Pancreas (tissue), 10 donors: ENCODE measurements around the gene GGPS1. TPM values are rescaled to one million over a fixed set of nuclear protein-coding genes. Genes with fewer than 3 reads are reported as not detected.

Experiments
- ATAC-seq, 4 donors: fragments of 200-7000 bp; cut with Tn5 transposase; one replicate each; pipeline versions ENCODE4 v1.8.0 to v1.9.1; 2020; ENCODE audit warnings: mild to moderate bottlenecking in 4 of 4, moderate library complexity in 4 of 4
- DNase-seq, 6 donors: peaks; one replicate each; pipeline ENCODE4 v3.0.0-alpha.2; 2020
- FAIRE-seq: peaks from 2 replicates; lab custom pipeline; 2012; peaks lifted over from hg19 to GRCh38; lab: Jason Lieb, UNC
- H3K27ac ChIP-seq, 4 donors: fragments of 200-600 bp; sonication (generic); 1 replicate in 3 of 4; 2 replicates in 1 of 4; pipeline versions ENCODE4 v1.5.0 to v1.8.0; 2020
- H3K27me3 ChIP-seq, 4 donors: fragments of 200-600 bp; one replicate each; pipeline ENCODE4 v1.8.0; 2021
- H3K36me3 ChIP-seq, 3 donors: fragments of 200-600 bp; sonication (generic) in 1 of 3; one replicate each; pipeline versions ENCODE4 v1.5.0 to v1.8.0; 2020 to 2021
- H3K4me1 ChIP-seq, 3 donors: fragments of 200-600 bp; one replicate each; pipeline ENCODE4 v1.8.0; 2021
- H3K4me3 ChIP-seq, 4 donors: fragments of 200-600 bp; sonication (generic) in 2 of 4; one replicate each; pipeline versions ENCODE4 v1.5.0 to v1.8.0; 2020 to 2021
- H3K9me3 ChIP-seq, 4 donors: fragments of 200-600 bp; one replicate each; pipeline ENCODE4 v1.8.0; 2021
- whole genome bisulfite sequencing, 2 donors: extraction: QIAGEN DNeasy Blood & Tissue Kit; methylation state at CpG; one replicate each; pipeline ENCODE4 v1.1.7; 2013; 5-methylcytosine and 5-hydroxymethylcytosine counted together
- intact Hi-C, 3 donors: fragments of 100-400 bp; cut with DNase I; formaldehyde crosslinking; loops; one replicate each; pipeline versions ENCODE4 v1.11.1 to v1.14.2; 2022
- polyA plus RNA-seq, 2 donors: library from polyadenylated mRNA; stranded (reverse); fragments of 200-250 nt; gene quantifications; one replicate each; pipeline ENCODE4 v1.2.3, GENCODE V29; 2013
- total RNA-seq, 6 donors: library from RNA; stranded (reverse); fragmentation: NEBNext Ultra II Directional in 4 of 6; extraction: Animal tissue kit (Norgen Biotek cat#: 25700) in 4 of 6; gene quantifications; one replicate each; pipeline versions ENCODE4 v1.2.1 to v1.2.4, GENCODE V29; 2021 to 2023
- TF ChIP-seq, protein P1 (sequence below), 4 donors: fragments of 200-600 bp; sonication (generic) in 3 of 4; IDR thresholded peaks; one replicate each; pipeline versions ENCODE4 v1.5.0 to v1.8.0; 2021; ENCODE audit warnings: antibody characterized with exemption in 4 of 4
- donor health status: healthy with polysubstance abuse.
- donor health status: DM: no; HTN: no; CAD: no; lungs with moderate emphysema.
- donor health status: DM: no; HTN: no; CAD: no.
- donor health status: control.
- donor health status: control.
- donor health status: Bipolar disorder and iron deficiency.
- donor health status: DM: yes; HTN: yes; CAD: no.
- donor health status: DM: no; HTN: no; CAD: no.
- donor health status: DM: no; HTN: no; CAD: no.
- donor health status: DM: yes; HTN: yes; CAD: no.

GGPS1 gene
- total and polyA plus RNA-seq, 8 donors: 8.9 to 16.7 (median 12.5) TPM

GRCh38 chr1:235326719-235327558, 1.4 kb upstream of the GGPS1 start:
- Histone ChIP-seq H3K27ac (peak overlapping the region; percentile 87 to 99 (median 92)), H3K9me3 (no peaks in the 10 kb centered on the region), H3K4me1 (peaks cover 23 to 49% (median 48%) of the 10 kb centered on the region in 3 donors), H3K36me3 (no peaks in the 10 kb centered on the region), H3K4me3 (peak overlapping the region; percentile 73 to 99 (median 94)), H3K27me3 (no peaks in the 10 kb centered on the region)
- FAIRE-seq (no peak), ATAC-seq (peak in 1 of 4 donors; percentile 8), DNase-seq (peak; percentile 31 to 81 (median 51))
- TF ChIP-seq, protein P1, sequence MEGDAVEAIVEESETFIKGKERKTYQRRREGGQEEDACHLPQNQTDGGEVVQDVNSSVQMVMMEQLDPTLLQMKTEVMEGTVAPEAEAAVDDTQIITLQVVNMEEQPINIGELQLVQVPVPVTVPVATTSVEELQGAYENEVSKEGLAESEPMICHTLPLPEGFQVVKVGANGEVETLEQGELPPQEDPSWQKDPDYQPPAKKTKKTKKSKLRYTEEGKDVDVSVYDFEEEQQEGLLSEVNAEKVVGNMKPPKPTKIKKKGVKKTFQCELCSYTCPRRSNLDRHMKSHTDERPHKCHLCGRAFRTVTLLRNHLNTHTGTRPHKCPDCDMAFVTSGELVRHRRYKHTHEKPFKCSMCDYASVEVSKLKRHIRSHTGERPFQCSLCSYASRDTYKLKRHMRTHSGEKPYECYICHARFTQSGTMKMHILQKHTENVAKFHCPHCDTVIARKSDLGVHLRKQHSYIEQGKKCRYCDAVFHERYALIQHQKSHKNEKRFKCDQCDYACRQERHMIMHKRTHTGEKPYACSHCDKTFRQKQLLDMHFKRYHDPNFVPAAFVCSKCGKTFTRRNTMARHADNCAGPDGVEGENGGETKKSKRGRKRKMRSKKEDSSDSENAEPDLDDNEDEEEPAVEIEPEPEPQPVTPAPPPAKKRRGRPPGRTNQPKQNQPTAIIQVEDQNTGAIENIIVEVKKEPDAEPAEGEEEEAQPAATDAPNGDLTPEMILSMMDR (IDR thresholded peaks at IDR 0.05): no peak
- intact Hi-C loops: loop anchor here in 1 of 3 donors (10.0 kb wide), 1 partner anchor 72 kb away; no protein-coding TSS in a partner anchor
- 0% methylated on average over 71 to 78 of the region's 78 CpGs for WGBS, 2 donors

- H3K4me3 ChIP-seq: peak within 1 kb of the TSS; percentile 73 to 99 (median 94)
- H3K4me1 ChIP-seq: peaks cover 23 to 52% (median 49%) of the 10 kb centered on the region in 3 donors
- TF ChIP-seq, protein P1 (IDR thresholded peaks at IDR 0.05): no peak
- ATAC-seq: peak; percentile 25 to 47 (median 32)
- WGBS, 2 donors: 0% methylated on average over 42 to 58 of the region's 58 CpGs
- H3K27me3 ChIP-seq: no peaks in the 10 kb centered on the region
- DNase-seq: peak in 3 of 6 donors; percentile 90 to 91 (median 90)
- FAIRE-seq: no peak
- H3K36me3 ChIP-seq: no peaks in the 10 kb centered on the region
- intact Hi-C loops: loop anchor here in 1 of 3 donors (10.0 kb wide), 1 partner anchor 73 kb away; no protein-coding TSS in a partner anchor
- H3K27ac ChIP-seq: peak within 1 kb of the TSS; percentile 87 to 99 (median 92)
- no peaks in the 10 kb centered on the region for H3K9me3 ChIP-seq
These were observed 655 bp upstream of the GGPS1 start, which contains the start of gene ARID4B for GRCh38 chr1:235327559-235328270. TSS of gene ARID4B (minus strand) at chr1:235328179. CDS start at chr1:235326919, 1,260 bp downstream.

DNA sequence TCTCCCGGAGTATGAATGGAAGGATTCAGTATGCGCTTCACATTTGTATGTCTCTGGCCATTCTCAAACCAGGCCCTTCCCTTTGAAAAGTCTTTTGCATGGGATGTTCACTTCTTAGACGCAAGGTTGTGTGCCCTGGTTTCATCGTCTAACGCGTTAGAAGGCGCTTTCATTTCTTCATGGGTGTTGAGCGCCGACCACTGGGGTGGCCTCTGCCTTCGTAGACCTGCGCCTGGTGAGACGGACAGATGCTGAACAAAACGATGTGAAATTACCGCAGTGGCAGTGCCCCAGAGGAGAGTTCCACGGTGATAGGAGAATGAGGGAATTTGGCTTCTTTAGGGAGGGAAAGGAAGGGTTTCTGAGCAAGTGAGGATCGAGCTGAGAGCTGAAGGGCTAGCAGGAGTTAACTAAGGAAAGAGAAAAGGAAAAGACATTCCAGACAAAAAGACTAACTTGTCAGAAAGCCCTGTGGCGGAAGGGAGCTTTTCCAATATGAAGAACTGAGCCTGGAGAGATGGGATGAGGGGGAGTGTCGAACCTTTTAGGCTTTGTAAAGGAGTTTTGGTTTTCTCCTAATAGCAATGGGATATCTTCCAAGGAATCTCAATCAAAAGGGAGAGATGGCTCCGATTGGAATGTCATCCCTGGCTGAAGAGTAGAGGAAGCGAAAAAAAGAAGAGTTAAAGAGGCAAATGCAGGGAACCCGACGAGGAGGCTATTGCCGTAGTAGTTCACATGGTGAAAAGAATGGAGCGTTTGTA, 951 bp downstream of the GGPS1 start:
- DNase-seq (peak in 5 of 6 donors; percentile 12 to 62 (median 43)), ATAC-seq (peak in 2 of 4 donors; percentile 23 to 29), FAIRE-seq (no peak)
- peak overlapping the region; percentile 38 to 96 (median 56) for H3K4me3 ChIP-seq
- TF ChIP-seq, protein P1 (IDR thresholded peaks at IDR 0.05): no peak
- H3K36me3 ChIP-seq: no peaks in the 10 kb centered on the region
- H3K27me3 ChIP-seq: no peaks in the 10 kb centered on the region
- H3K4me1 ChIP-seq: peaks cover 23 to 48% (median 40%) of the 10 kb centered on the region in 3 donors
- WGBS, 2 donors: 2 to 3% methylated on average over 24 of the region's 24 CpGs
- no peaks in the 10 kb centered on the region for H3K9me3 ChIP-seq
- H3K27ac ChIP-seq: peak overlapping the region; percentile 63 to 91 (median 74)
- intact Hi-C loops: loop anchor here in 1 of 3 donors (10.0 kb wide), 1 partner anchor 75 kb away; no protein-coding TSS in a partner anchor

- no peak overlapping the region for H3K27ac ChIP-seq
- 77 to 78% methylated on average over 5 of the region's 5 CpGs for WGBS, 2 donors
- H3K9me3 ChIP-seq: no peaks in the 10 kb centered on the region
- FAIRE-seq (no peak), ATAC-seq (no peak), DNase-seq (no peak)
- H3K36me3 ChIP-seq: peaks cover 0 to 4% (median 0%) of the 10 kb centered on the region in 3 donors
- TF ChIP-seq, protein P1 (IDR thresholded peaks at IDR 0.05): no peak
- H3K27me3 ChIP-seq: no peaks in the 10 kb centered on the region
- H3K4me3 ChIP-seq: no peak overlapping the region
- intact Hi-C loops: no loop called here
- H3K4me1 ChIP-seq: peaks cover 11 to 32% (median 24%) of the 10 kb centered on the region in 3 donors
These were observed 2.5 kb downstream of the GGPS1 start for GRCh38 chr1:235330918-235331285.
